RWPE1 (cell line): ENCODE results near the gene TSC22D1.

Experiments
- CTCF ChIA-PET: fragments of 350-600 bp; sonication (Branson Sonifier 250); formaldehyde crosslinking; extraction: SDS; loops from one replicate; lab custom pipeline; 2021; lab: Yijun Ruan, JAX
- POLR2A ChIA-PET: fragments of 400-600 bp; formaldehyde crosslinking; extraction: SDS; loops from one replicate; lab custom pipeline; 2020; ENCODE audit warnings: antibody characterized with exemption; ENCODE audit not compliant: low non-redundant PET; lab: Yijun Ruan, JAX
- DNase-seq: peaks from one replicate; pipeline ENCODE4 v3.0.0; 2012; ENCODE audit warnings: low spot score
- H3K27ac ChIP-seq: fragments of 450-650 bp; 2 replicates; pipeline ENCODE4 v1.5.1; 2017
- CTCF ChIP-seq: fragments of 450-650 bp; conservative IDR thresholded peaks from 2 replicates; pipeline ENCODE4 v1.5.1; 2017; ENCODE audit warnings: low read depth, mild to moderate bottlenecking

Gene TSC22D1

GRCh38 chr13:44395976-44396694, 180.0 kb downstream of the TSC22D1 start:
- ChIA-PET CTCF (interaction anchor here (0.7 kb wide), 1 partner anchor 1861 kb away, joined by 3 read pairs; no protein-coding TSS in a partner anchor), POLR2A (no interaction called here)
- DNase-seq, result no peak
- no peak overlapping the region for H3K27ac ChIP-seq
- TF ChIP-seq CTCF, result no peak

GRCh38 chr13:44394658-44395057, 181.5 kb downstream of the TSC22D1 start:
- TF ChIP-seq CTCF, result no peak
- DNase-seq, result no peak
- H3K27ac ChIP-seq, result no peak overlapping the region
- CTCF ChIA-PET, result no interaction called here
- POLR2A ChIA-PET, result no interaction called here

- CTCF ChIA-PET, result no interaction called here
- POLR2A ChIA-PET, result no interaction called here
- no peak overlapping the region for H3K27ac ChIP-seq
- TF ChIP-seq CTCF, result no peak
- DNase-seq, result no peak
Observed at GRCh38 chr13:44393391-44393790, 182.7 kb downstream of the TSC22D1 start.

GRCh38 chr13:44389876-44390275, 186.3 kb downstream of the TSC22D1 start:
- TF ChIP-seq CTCF, result no peak
- DNase-seq, result no peak
- POLR2A ChIA-PET, result no interaction called here
- H3K27ac ChIP-seq, result no peak overlapping the region
- CTCF ChIA-PET, result no interaction called here

GRCh38 chr13:44389060-44389666, 187.0 kb downstream of the TSC22D1 start:
- CTCF ChIA-PET, result no interaction called here
- no peak for DNase-seq

GRCh38 chr13:44388427-44389059, 187.6 kb downstream of the TSC22D1 start:
- no peak for TF ChIP-seq CTCF
- POLR2A ChIA-PET, result no interaction called here
- no peak for DNase-seq
- no peak overlapping the region for H3K27ac ChIP-seq
- CTCF ChIA-PET, result no interaction called here

More at GRCh38 chr13:44389060-44389666, 187.0 kb downstream of the TSC22D1 start:
- POLR2A ChIA-PET, result no interaction called here
- no peak overlapping the region for H3K27ac ChIP-seq
- no peak for TF ChIP-seq CTCF
